ENCODE measurements around the gene SOCS3. TPM values are rescaled to one million over a fixed set of nuclear protein-coding genes. Genes with fewer than 3 reads are reported as not detected.

The SOCS3 gene
- polyA plus RNA-seq, 2 of the 4 experiments (the other 2 are of a cell fraction), result 13.5 to 14.7 TPM

DNA sequence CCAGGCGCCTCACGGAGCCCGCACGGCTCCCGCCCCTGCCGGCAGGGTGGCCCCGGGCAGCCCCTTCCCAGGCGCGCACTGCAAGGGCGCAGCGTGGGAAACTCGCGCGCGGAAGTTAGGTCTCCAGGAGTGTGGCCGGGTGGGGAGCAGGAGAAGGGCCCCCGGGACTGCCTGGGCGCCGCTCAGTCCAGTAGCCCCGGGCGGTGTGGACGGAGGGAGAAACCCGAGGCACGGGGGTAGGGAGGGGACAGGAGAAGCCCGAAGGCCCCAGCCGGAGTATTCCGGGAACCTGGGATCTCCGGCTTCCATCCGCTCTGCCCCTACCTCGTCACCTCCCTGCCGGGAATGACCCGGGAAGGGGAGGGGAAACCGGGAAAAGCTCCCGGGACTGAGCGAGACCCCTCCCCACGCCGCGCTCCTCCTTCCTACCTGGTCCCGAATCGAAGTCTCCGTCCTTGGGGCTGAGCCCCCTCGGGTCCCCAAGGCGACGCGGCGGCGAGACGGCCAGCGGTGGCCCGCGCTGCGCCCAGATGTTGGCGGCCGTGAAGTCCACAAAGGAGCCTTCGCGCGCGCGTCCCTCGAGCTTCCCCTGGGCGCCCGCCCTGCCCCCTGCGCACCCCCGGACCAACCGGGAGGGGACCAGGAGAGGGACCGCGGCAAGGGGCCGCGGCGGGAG lies 418 bp downstream of the SOCS3 start:
- H3K9me3 ChIP-seq, result no peaks in the 10 kb centered on the region
- H3K4me3 ChIP-seq, result peak overlapping the region; percentile 86
- WGBS (ENCODE audit: missing lambda C conversion rate), result 1% methylated on average over 34 of the region's 70 CpGs
- ATAC-seq, result peak; percentile 18 to 22
- peak overlapping the region; percentile 93 to 96 for H3K27ac ChIP-seq
- peaks cover 47% of the 10 kb centered on the region for H3K4me1 ChIP-seq
- FAIRE-seq, result no peak
- H3K4me2 ChIP-seq, result peak overlapping the region; percentile 100
- ChIA-PET POLR2A (interaction anchor here (0.6 to 3.3 kb wide), 16 partner anchors 11 to 350 kb away, joined by 3 to 28 read pairs (median 5); no protein-coding TSS in a partner anchor), CTCF (interaction anchor here (0.6 to 15.5 kb wide), 16 partner anchors 10 to 138 kb away, joined by 3 to 388 read pairs (median 20); partner anchors contain the start of gene PGS1)
- TF ChIP-seq RNF2 (IDR thresholded peaks at IDR 0.05; ENCODE audit: borderline replicate concordance, low read depth) (peak; percentile 97), PHF8 (IDR thresholded peaks at IDR 0.05; ENCODE audit: borderline replicate concordance, low read depth) (peak; percentile 94), TP53 (CRISPR knock-in tag; IDR thresholded peaks at IDR 0.05) (no peak; the same call in 1 of the 2 replicates)
- peak; percentile 64 to 81 for DNase-seq (ENCODE audit: low read depth in 1 of 2, low spot score in 1 of 2)

DNA sequence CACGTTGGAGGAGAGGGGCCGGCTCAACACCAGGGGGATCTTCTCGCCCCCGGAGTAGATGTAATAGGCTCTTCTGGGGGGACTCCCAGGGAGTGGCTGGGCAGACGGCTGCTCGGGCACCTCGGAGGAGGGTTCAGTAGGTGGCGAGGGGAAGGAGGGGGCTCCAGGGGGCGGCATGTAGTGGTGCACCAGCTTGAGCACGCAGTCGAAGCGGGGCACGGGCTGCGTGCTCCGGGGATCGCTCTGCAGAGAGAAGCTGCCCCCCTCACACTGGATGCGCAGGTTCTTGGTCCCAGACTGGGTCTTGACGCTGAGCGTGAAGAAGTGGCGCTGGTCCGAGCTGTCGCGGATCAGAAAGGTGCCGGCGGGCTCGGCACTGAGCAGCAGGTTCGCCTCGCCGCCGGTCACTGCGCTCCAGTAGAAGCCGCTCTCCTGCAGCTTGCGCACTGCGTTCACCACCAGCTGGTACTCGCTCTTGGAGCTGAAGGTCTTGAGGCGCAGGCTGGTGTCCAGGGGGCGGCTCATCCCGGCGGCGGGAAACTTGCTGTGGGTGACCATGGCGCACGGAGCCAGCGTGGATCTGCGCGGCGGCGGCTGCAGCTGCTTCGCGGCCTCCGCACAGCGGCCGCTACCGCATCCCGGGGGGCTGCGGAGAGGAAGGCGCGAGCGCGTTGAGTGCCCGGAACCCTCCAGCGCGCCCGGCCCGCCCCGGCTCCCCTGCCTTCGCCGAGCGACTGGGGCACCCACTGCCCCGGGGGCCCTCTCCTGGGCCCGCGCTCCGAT lies 1.1 kb downstream of the SOCS3 start:
- TF ChIP-seq JUNB (IDR thresholded peaks at IDR 0.05) (no peak), KDM5A (IDR thresholded peaks at IDR 0.05) (no peak), RAD21 (conservative IDR thresholded peaks at IDR 0.05 in 1 of 2, IDR thresholded peaks at IDR 0.05 in 1 of 2) (no peak), RNF2 (IDR thresholded peaks at IDR 0.05; ENCODE audit: borderline replicate concordance, low read depth) (peak; percentile 81), RARB (CRISPR knock-in tag; IDR thresholded peaks at IDR 0.05) (no peak)
- TF ChIP-seq, protein P1, sequence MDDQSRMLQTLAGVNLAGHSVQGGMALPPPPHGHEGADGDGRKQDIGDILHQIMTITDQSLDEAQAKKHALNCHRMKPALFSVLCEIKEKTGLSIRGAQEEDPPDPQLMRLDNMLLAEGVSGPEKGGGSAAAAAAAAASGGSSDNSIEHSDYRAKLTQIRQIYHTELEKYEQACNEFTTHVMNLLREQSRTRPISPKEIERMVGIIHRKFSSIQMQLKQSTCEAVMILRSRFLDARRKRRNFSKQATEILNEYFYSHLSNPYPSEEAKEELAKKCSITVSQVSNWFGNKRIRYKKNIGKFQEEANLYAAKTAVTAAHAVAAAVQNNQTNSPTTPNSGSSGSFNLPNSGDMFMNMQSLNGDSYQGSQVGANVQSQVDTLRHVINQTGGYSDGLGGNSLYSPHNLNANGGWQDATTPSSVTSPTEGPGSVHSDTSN (IDR thresholded peaks at IDR 0.05), result 0 out of 2 replicates have a peak, but pooled peaks have one; percentile 18
- TF ChIP-seq, protein P2, sequence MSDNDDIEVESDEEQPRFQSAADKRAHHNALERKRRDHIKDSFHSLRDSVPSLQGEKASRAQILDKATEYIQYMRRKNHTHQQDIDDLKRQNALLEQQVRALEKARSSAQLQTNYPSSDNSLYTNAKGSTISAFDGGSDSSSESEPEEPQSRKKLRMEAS (IDR thresholded peaks at IDR 0.05), result peak; percentile 39; the same call in 1 of the 2 replicates
- TF ChIP-seq, protein P3, sequence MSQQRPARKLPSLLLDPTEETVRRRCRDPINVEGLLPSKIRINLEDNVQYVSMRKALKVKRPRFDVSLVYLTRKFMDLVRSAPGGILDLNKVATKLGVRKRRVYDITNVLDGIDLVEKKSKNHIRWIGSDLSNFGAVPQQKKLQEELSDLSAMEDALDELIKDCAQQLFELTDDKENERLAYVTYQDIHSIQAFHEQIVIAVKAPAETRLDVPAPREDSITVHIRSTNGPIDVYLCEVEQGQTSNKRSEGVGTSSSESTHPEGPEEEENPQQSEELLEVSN (IDR thresholded peaks at IDR 0.05; ENCODE audit: borderline replicate concordance, low read depth), result peak; percentile 48; the same call in 1 of the 2 replicates
- Histone ChIP-seq H3K9me3 (no peaks in the 10 kb centered on the region), H3K4me1 (peaks cover 54% of the 10 kb centered on the region), H3K4me2 (peak overlapping the region; percentile 100), H3K27ac (peak overlapping the region; percentile 93 to 96), H3K4me3 (peak overlapping the region; percentile 86)
- DNase-seq (ENCODE audit: low read depth in 1 of 2, low spot score in 1 of 2) (peak in 1 of 2 experiments; percentile 82), FAIRE-seq (no peak), ATAC-seq (peak; percentile 6; a peak in 5 of 6 replicates)
- CTCF ChIA-PET, result interaction anchor here (0.8 to 15.5 kb wide), 12 partner anchors 11 to 139 kb away, joined by 3 to 388 read pairs (median 22); partner anchors contain the start of gene PGS1
- WGBS (ENCODE audit: missing lambda C conversion rate), result 7% methylated on average over 26 of the region's 72 CpGs
- POLR2A ChIA-PET, result interaction anchor here (0.6 to 3.3 kb wide), 13 partner anchors 14 to 350 kb away, joined by 3 to 28 read pairs (median 5); no protein-coding TSS in a partner anchor

DNA sequence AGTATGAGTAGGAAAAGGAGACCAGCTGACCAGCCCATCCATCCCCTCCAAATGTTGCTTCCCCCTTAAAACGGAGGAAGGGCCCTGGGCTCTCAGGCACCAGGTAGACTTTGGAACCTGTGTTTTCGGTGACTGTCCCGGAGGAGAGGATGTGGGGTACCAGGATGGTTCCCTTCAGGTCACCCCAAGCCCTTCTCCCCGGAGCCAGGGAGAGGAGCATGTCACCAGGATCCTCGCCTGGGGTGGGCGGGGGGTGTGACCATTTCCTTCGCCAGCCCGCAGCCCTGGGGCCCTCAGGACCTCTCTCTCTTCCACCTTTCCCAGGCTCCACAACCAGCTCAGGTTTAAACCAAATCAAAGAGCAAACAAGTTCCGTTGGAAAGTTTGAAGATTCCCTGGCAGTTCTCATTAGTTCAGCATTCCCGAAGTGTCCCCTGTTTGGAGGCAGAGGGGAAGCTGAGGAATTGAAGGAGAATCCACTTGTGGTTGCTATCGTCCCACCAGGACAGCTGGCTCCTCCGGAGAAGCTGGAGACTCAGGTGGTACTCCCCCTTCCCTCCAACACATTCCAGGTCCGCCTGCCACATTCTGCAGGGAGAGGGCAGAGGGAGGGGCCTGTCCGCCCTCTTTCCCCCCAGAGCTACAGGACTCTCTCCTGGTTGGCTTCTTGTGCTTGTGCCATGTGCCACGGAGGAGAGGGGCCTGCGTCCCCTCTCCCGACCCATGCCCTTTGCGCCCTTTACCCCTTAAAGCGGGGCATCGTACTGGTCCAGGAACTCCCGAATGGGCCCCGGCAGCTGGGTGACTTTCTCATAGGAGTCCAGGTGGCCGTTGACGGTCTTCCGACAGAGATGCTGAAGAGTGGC lies 2.0 kb downstream of the SOCS3 start:
- no peaks in the 10 kb centered on the region for H3K9me3 ChIP-seq
- H3K4me1 ChIP-seq, result peaks cover 61% of the 10 kb centered on the region
- peak overlapping the region; percentile 93 to 96; a peak in 5 of 6 replicates for H3K27ac ChIP-seq
- FAIRE-seq (no peak), ATAC-seq (no peak), DNase-seq (ENCODE audit: low read depth in 1 of 2, low spot score in 1 of 2) (peak in 1 of 2 experiments; percentile 37)
- CTCF ChIA-PET, result interaction anchor here (0.9 to 15.5 kb wide), 8 partner anchors 11 to 126 kb away, joined by 3 to 388 read pairs (median 78); partner anchors contain the start of gene PGS1
- 38% methylated on average over 25 of the region's 25 CpGs for WGBS (ENCODE audit: missing lambda C conversion rate)
- H3K4me2 ChIP-seq, result peak overlapping the region; percentile 100
- POLR2A ChIA-PET, result interaction anchor here (0.6 to 3.3 kb wide), 9 partner anchors 13 to 418 kb away, joined by 3 to 28 read pairs (median 5); no protein-coding TSS in a partner anchor
- TF ChIP-seq TFCP2L1 (CRISPR knock-in tag; IDR thresholded peaks at IDR 0.05), result 0 out of 2 replicates have a peak, but pooled peaks have one; percentile 45
- TF ChIP-seq KDM1A (IDR thresholded peaks at IDR 0.05; ENCODE audit: low read depth), result no peak
- TF ChIP-seq, protein P3 (IDR thresholded peaks at IDR 0.05; ENCODE audit: borderline replicate concordance, low read depth), result peak; percentile 51
- TF ChIP-seq JUN (IDR thresholded peaks at IDR 0.05), result 0 out of 5 replicates have a peak, but pooled peaks of 1 of the 2 experiments have one; percentile 13
- TF ChIP-seq HDAC2 (IDR thresholded peaks at IDR 0.05), result no peak
- TF ChIP-seq, protein P2 (IDR thresholded peaks at IDR 0.05), result peak; percentile 40; the same call in 1 of the 2 replicates
- H3K4me3 ChIP-seq, result peak overlapping the region; percentile 86

Measured in A549 (cell line).